Measurements from ENCODE around the gene SAMD4B. TPM values are rescaled to one million over a fixed set of nuclear protein-coding genes. Genes with fewer than 3 reads are reported as not detected.

Gene SAMD4B
- total and polyA plus RNA-seq, 9 of the 15 experiments (the other 6 are each of a cell fraction or from before 2014, with no cell fraction given): 3.4 to 90.5 (median 38.0) TPM

- TF ChIP-seq, protein P1, sequence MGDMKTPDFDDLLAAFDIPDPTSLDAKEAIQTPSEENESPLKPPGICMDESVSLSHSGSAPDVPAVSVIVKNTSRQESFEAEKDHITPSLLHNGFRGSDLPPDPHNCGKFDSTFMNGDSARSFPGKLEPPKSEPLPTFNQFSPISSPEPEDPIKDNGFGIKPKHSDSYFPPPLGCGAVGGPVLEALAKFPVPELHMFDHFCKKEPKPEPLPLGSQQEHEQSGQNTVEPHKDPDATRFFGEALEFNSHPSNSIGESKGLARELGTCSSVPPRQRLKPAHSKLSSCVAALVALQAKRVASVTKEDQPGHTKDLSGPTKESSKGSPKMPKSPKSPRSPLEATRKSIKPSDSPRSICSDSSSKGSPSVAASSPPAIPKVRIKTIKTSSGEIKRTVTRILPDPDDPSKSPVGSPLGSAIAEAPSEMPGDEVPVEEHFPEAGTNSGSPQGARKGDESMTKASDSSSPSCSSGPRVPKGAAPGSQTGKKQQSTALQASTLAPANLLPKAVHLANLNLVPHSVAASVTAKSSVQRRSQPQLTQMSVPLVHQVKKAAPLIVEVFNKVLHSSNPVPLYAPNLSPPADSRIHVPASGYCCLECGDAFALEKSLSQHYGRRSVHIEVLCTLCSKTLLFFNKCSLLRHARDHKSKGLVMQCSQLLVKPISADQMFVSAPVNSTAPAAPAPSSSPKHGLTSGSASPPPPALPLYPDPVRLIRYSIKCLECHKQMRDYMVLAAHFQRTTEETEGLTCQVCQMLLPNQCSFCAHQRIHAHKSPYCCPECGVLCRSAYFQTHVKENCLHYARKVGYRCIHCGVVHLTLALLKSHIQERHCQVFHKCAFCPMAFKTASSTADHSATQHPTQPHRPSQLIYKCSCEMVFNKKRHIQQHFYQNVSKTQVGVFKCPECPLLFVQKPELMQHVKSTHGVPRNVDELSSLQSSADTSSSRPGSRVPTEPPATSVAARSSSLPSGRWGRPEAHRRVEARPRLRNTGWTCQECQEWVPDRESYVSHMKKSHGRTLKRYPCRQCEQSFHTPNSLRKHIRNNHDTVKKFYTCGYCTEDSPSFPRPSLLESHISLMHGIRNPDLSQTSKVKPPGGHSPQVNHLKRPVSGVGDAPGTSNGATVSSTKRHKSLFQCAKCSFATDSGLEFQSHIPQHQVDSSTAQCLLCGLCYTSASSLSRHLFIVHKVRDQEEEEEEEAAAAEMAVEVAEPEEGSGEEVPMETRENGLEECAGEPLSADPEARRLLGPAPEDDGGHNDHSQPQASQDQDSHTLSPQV (IDR thresholded peaks at IDR 0.05): no peak
- TF ChIP-seq PHF21A (IDR thresholded peaks at IDR 0.05; ENCODE audit: borderline replicate concordance, low read depth) (no peak), ELK1 (CRISPR knock-in tag; IDR thresholded peaks at IDR 0.05) (no peak), BCOR (IDR thresholded peaks at IDR 0.05) (peak; percentile 90), REST (IDR thresholded peaks at IDR 0.05; ENCODE audit: borderline replicate concordance) (no peak), REST (CRISPR knock-in tag; IDR thresholded peaks at IDR 0.05; ENCODE audit: low read depth) (no peak), XRCC3 (IDR thresholded peaks at IDR 0.05) (no peak), HCFC1 (IDR thresholded peaks at IDR 0.05; ENCODE audit: low read depth, low read length) (no peak), NR0B1 (IDR thresholded peaks at IDR 0.05; ENCODE audit: partially characterized antibody) (no peak), ZKSCAN8 (CRISPR knock-in tag; IDR thresholded peaks at IDR 0.05) (no peak), SMARCA5 (IDR thresholded peaks at IDR 0.05) (peak; percentile 86; the same call in 1 of the 2 replicates)
- TF ChIP-seq, protein P2, sequence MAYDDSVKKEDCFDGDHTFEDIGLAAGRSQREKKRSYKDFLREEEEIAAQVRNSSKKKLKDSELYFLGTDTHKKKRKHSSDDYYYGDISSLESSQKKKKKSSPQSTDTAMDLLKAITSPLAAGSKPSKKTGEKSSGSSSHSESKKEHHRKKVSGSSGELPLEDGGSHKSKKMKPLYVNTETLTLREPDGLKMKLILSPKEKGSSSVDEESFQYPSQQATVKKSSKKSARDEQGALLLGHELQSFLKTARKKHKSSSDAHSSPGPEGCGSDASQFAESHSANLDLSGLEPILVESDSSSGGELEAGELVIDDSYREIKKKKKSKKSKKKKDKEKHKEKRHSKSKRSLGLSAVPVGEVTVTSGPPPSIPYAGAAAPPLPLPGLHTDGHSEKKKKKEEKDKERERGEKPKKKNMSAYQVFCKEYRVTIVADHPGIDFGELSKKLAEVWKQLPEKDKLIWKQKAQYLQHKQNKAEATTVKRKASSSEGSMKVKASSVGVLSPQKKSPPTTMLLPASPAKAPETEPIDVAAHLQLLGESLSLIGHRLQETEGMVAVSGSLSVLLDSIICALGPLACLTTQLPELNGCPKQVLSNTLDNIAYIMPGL (CRISPR knock-in tag; IDR thresholded peaks at IDR 0.05): no peak
Observed at GRCh38 chr19:39341129-39341718, 997 bp upstream of the SAMD4B start (continued).

All from K562 (cell line).